PC-9 (cell line): ENCODE results near the gene PACRG. TPM values are rescaled to one million over a fixed set of nuclear protein-coding genes. Genes with fewer than 3 reads are reported as not detected.
"Not testable (repeated sequence)": the region's sequence is repeated elsewhere in the genome, so short reads cannot be mapped to it uniquely, and the experiment has no call there.

Source experiments
- BruUV-seq: library from RNA; stranded (reverse); fragments of 400-500 nt; replicated peaks from 2 replicates; lab custom pipeline; 2021; lab: Mats Ljungman, UMichigan
- CTCF ChIA-PET: fragments of 300-600 bp; sonication (Branson Sonifier 250); formaldehyde crosslinking; loops from one replicate; lab custom pipeline; 2022; ENCODE audit warnings: antibody characterized with exemption; lab: Charles Lee
- POLR2A ChIA-PET: fragments of 300-600 bp; sonication (Branson Sonifier 250); formaldehyde crosslinking; loops from one replicate; lab custom pipeline; 2022; ENCODE audit warnings: antibody characterized with exemption; ENCODE audit not compliant: unreplicated experiment; lab: Charles Lee
- DNase-seq, 2 experiments: peaks; one replicate each; pipeline versions ENCODE4 v3.0.0 to v3.0.0-alpha.2; 2015 to 2022; ENCODE audit warnings: mixed read lengths in 1 of 2
- H2AFZ ChIP-seq: fragments of 200-600 bp; sonication (generic); 2 replicates; pipeline ENCODE4 v1.8.1; 2017; ENCODE audit warnings: antibody characterized with exemption
- H3F3A ChIP-seq: fragments of 200-600 bp; sonication (generic); 2 replicates; pipeline ENCODE4 v1.8.1; 2017; ENCODE audit warnings: antibody characterized with exemption, mild to moderate bottlenecking, low read depth; ENCODE audit not compliant: insufficient read depth
- H3K27ac ChIP-seq: fragments of 200-600 bp; sonication (generic); 2 replicates; pipeline ENCODE4 v1.6.1; 2016; ENCODE audit warnings: mixed run types
- H3K27me3 ChIP-seq: fragments of 200-600 bp; sonication (generic); 2 replicates; pipeline ENCODE4 v1.6.1; 2016; ENCODE audit warnings: low read depth, mixed run types; ENCODE audit not compliant: insufficient read depth
- H3K36me3 ChIP-seq: fragments of 200-600 bp; sonication (generic); 2 replicates; pipeline ENCODE4 v1.6.1; 2016; ENCODE audit warnings: low read depth, mixed run types
- H3K4me1 ChIP-seq: fragments of 200-600 bp; sonication (generic); replicated peaks from 2 replicates; pipeline ENCODE4 v1.6.1; 2016; ENCODE audit warnings: mixed run types; ENCODE audit not compliant: insufficient read depth
- H3K4me2 ChIP-seq: fragments of 200-600 bp; sonication (generic); 2 replicates; pipeline ENCODE4 v1.6.1; 2017; ENCODE audit warnings: mixed run types
- H3K4me3 ChIP-seq: fragments of 200-600 bp; sonication (generic); 2 replicates; pipeline ENCODE4 v1.6.1; 2016; ENCODE audit warnings: mixed run types
- H3K79me2 ChIP-seq: fragments of 200-600 bp; sonication (generic); 2 replicates; pipeline ENCODE4 v1.6.1; 2017; ENCODE audit warnings: low read depth, mixed run types
- H3K9me2 ChIP-seq: fragments of 200-600 bp; sonication (generic); 2 replicates; pipeline ENCODE4 v1.8.1; 2017; ENCODE audit warnings: mild to moderate bottlenecking; ENCODE audit not compliant: insufficient read depth
- H3K9me3 ChIP-seq: fragments of 200-600 bp; sonication (generic); 2 replicates; pipeline ENCODE4 v1.8.1; 2016; ENCODE audit warnings: low read depth; ENCODE audit not compliant: insufficient read depth
- H4K20me1 ChIP-seq: fragments of 200-600 bp; sonication (generic); 2 replicates; pipeline ENCODE4 v1.8.1; 2017; ENCODE audit not compliant: insufficient read depth
- EZH2 ChIP-seq: fragments of 200-600 bp; sonication (generic); IDR thresholded peaks from 2 replicates; pipeline ENCODE4 v1.8.0; 2017; ENCODE audit warnings: antibody characterized with exemption, low read depth
- intact Hi-C: fragments of 100-400 bp; cut with micrococcal nuclease; formaldehyde crosslinking; loops from one replicate; pipeline ENCODE4 v1.10.0; 2022; ENCODE audit not compliant: unreplicated experiment
- total RNA-seq: library from RNA; stranded (reverse); gene quantifications from 2 replicates; pipeline ENCODE4 v1.2.3, GENCODE V29; 2021
- TF ChIP-seq, protein P1 (sequence below): fragments of 200-600 bp; sonication (generic); conservative IDR thresholded peaks from 2 replicates; pipeline ENCODE4 v1.6.1; 2017; ENCODE audit warnings: mixed run types, antibody characterized with exemption, mild to moderate bottlenecking, moderate library complexity

PACRG gene
- total RNA-seq, 1 experiment from 2014 or later = not detected

DNA sequence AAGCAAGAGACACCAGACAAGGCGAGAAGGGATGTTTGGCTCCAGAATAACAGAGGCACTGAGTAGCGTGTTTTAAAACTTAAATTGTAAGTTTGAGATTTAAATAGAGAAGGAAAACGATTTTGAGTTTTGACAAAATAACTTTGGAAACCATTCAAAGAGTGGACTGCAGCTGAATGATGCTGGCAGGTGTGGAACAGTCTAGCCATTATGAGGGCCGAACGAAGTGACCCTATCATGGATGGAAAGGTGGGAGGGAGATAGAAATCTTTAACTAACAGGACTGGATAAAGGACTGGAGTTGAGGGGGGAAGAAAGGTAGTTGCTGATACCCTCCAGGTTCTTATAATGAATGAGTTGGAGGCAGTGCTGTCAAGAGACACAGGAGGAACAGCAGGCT is 248.4 kb downstream of the PACRG start:
- Histone ChIP-seq H3F3A (no peaks in the 10 kb centered on the region), H3K4me1 (no peaks in the 10 kb centered on the region), H3K79me2 (no peaks in the 10 kb centered on the region), H3K4me2 (no peak overlapping the region), H3K9me3 (no peaks in the 10 kb centered on the region), H3K27me3 (peaks cover 34% of the 10 kb centered on the region; the same call in 1 of the 2 replicates), H3K9me2 (no peaks in the 10 kb centered on the region), H2AFZ (no peak overlapping the region), H3K27ac (no peak overlapping the region), H4K20me1 (no peaks in the 10 kb centered on the region), H3K36me3 (no peaks in the 10 kb centered on the region), H3K4me3 (no peak overlapping the region)
- intact Hi-C loops = no loop called here
- BruUV-seq = no TSS peak
- no peak for DNase-seq
- ChIA-PET CTCF (no interaction called here), POLR2A (no interaction called here)
- no peak for TF ChIP-seq EZH2
- TF ChIP-seq, protein P1, sequence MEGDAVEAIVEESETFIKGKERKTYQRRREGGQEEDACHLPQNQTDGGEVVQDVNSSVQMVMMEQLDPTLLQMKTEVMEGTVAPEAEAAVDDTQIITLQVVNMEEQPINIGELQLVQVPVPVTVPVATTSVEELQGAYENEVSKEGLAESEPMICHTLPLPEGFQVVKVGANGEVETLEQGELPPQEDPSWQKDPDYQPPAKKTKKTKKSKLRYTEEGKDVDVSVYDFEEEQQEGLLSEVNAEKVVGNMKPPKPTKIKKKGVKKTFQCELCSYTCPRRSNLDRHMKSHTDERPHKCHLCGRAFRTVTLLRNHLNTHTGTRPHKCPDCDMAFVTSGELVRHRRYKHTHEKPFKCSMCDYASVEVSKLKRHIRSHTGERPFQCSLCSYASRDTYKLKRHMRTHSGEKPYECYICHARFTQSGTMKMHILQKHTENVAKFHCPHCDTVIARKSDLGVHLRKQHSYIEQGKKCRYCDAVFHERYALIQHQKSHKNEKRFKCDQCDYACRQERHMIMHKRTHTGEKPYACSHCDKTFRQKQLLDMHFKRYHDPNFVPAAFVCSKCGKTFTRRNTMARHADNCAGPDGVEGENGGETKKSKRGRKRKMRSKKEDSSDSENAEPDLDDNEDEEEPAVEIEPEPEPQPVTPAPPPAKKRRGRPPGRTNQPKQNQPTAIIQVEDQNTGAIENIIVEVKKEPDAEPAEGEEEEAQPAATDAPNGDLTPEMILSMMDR = no peak

DNA sequence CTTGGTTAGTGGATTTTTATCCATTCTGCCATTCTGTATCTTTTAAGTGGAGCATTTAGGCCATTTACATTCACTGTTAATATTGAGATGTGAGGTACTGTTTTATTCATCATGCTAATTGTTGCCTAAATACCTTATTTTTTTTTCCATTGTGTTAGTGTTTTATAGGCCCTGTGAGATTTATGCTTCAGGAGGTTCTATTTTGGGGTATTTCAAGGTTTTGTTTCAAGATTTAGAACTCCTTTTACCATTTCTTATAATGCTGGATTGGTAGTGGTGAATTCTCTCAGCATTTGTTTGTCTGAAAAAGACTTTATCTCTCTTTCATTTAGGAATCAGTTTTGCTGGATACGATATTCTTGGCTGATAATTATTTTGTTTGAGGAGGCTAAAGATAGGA is 255.5 kb downstream of the PACRG start:
- H3K4me1 ChIP-seq, H4K20me1 ChIP-seq, H2AFZ ChIP-seq, H3K4me3 ChIP-seq, H3K27ac ChIP-seq, H3K4me2 ChIP-seq, H3K9me2 ChIP-seq, CTCF ChIA-PET, H3K79me2 ChIP-seq, H3K36me3 ChIP-seq, BruUV-seq, H3K27me3 ChIP-seq, DNase-seq, POLR2A ChIA-PET, intact Hi-C loops, H3F3A ChIP-seq, H3K9me3 ChIP-seq: not testable (repeated sequence)

DNA sequence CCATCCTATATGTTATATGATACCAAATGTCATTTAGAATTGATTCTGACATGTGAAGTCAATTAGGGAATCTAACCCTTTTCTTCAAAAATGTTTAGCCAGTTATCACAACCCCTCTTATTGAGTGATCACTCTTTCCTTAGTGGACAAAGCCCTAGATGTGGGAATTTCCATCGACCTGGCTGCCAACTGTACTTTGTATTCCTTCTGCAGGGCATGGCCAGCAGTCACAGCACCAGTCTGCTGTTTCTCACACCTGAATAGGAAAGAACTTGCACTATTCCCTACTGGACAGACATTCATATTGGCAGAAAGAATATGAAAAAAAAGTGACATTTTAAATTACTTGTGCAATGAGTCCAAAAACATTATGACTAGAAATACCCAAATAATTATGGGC is 271.0 kb downstream of the PACRG start:
- TF ChIP-seq, protein P1 = no peak
- TF ChIP-seq EZH2 = no peak
- Histone ChIP-seq H3K36me3 (no peaks in the 10 kb centered on the region), H3K4me2 (no peak overlapping the region), H3K4me3 (no peak overlapping the region), H3K9me2 (no peaks in the 10 kb centered on the region), H3F3A (no peaks in the 10 kb centered on the region), H2AFZ (no peak overlapping the region), H3K27me3 (peaks cover 9% of the 10 kb centered on the region; the same call in 1 of the 2 replicates), H3K4me1 (no peaks in the 10 kb centered on the region), H3K9me3 (no peaks in the 10 kb centered on the region), H3K79me2 (no peaks in the 10 kb centered on the region), H3K27ac (no peak overlapping the region), H4K20me1 (no peaks in the 10 kb centered on the region)
- BruUV-seq = no TSS peak
- DNase-seq = no peak
- ChIA-PET POLR2A (no interaction called here), CTCF (no interaction called here)
- intact Hi-C loops = no loop called here
